DMS153 (cell line): ENCODE data around the gene NCKIPSD.
A peak's percentile ranks its signal among the peaks of the same experiment; 100 is the strongest.

Experiments
- DNase-seq: peaks from one replicate; lab custom pipeline; 2025; lab: John Stamatoyannopoulos, UW

The NCKIPSD gene

GRCh38 chr3:48647714-48648113 is 38.0 kb downstream of the NCKIPSD start:
- DNase-seq, result no peak

GRCh38 chr3:48644898-48645760 is 40.6 kb downstream of the NCKIPSD start:
- DNase-seq, result no peak

GRCh38 chr3:48642605-48643004 is 43.1 kb downstream of the NCKIPSD start:
- DNase-seq, result no peak

- DNase-seq, result no peak
These were observed 44.3 kb downstream of the NCKIPSD start for GRCh38 chr3:48641396-48641795.

GRCh38 chr3:48639944-48640606 is 45.6 kb downstream of the NCKIPSD start:
- DNase-seq, result no peak

GRCh38 chr3:48637305-48637704 is 48.4 kb downstream of the NCKIPSD start:
- DNase-seq, result no peak

- no peak for DNase-seq
These were observed 49.5 kb downstream of the NCKIPSD start for GRCh38 chr3:48636149-48636655.

GRCh38 chr3:48635222-48636021 is 50.3 kb downstream of the NCKIPSD start, which contains the start of gene SLC26A6:
Gene SLC26A6 (minus strand): TSS chr3:48635461. CDS start chr3:48635393, 68 bp downstream.
- peak; percentile 85 for DNase-seq

GRCh38 chr3:48634661-48635221 is 51.0 kb downstream of the NCKIPSD start:
- DNase-seq, result no peak

GRCh38 chr3:48633743-48634142 is 52.0 kb downstream of the NCKIPSD start:
- DNase-seq, result no peak

GRCh38 chr3:48633256-48633655 is 52.5 kb downstream of the NCKIPSD start:
- DNase-seq, result no peak

GRCh38 chr3:48631516-48632448 is 53.9 kb downstream of the NCKIPSD start:
- no peak for DNase-seq

- no peak for DNase-seq
These were observed 54.9 kb downstream of the NCKIPSD start for GRCh38 chr3:48630833-48631232.

GRCh38 chr3:48630407-48630806 is 55.3 kb downstream of the NCKIPSD start:
- no peak for DNase-seq

- DNase-seq, result no peak
These were observed 55.8 kb downstream of the NCKIPSD start for GRCh38 chr3:48629894-48630293.

GRCh38 chr3:48628277-48629017 is 57.3 kb downstream of the NCKIPSD start:
- no peak for DNase-seq

- no peak for DNase-seq
These were observed 60.1 kb downstream of the NCKIPSD start for GRCh38 chr3:48625600-48625999.

- DNase-seq, result no peak
These were observed 60.9 kb downstream of the NCKIPSD start for GRCh38 chr3:48624767-48625166.

- peak; percentile 81 for DNase-seq
These were observed 61.7 kb downstream of the NCKIPSD start for GRCh38 chr3:48623851-48624547.
